ENCODE data around the gene PRKD2.
"Not testable (repeated sequence)": the region's sequence is repeated elsewhere in the genome, so short reads cannot be mapped to it uniquely, and the experiment has no call there.

PRKD2 gene

DNA sequence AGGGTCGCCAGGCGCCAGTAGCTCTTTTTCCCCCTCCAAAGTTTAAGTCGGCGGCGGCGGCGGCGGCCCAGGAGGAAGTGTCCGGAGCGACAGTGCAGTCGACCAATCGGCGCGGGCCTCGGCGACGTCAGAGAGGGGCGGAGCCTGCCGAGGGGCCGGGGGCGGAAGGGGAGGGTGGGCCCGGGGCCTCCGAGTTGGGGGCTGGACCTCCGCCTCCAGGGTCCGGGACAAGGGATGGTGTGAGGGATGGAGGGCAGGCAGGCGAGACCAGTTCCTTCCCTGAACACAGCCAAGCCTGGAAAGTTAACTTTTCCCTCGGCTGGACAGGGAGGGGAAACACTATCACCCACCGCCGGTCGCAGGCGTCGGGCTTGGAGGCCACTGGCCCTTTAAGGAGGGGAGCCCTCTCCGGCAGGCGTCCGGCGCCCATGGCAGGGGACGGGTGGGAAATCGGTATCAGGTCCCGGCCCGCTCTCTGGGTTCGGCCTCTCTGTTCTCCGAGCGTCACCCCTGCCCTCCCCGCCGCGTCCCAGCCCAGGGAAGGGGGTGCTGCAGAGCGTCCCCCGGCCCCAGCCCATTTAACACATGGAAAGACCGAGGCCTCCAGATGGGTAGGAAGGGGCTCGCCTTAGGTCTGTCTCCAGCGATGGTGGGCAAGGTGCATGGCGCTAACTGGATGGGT, at the start of gene PRKD2:
PRKD2 (minus strand) TSS at position 81 of the 682 bp plus-strand sequence. CDS start 744 bp downstream, outside the sequence.
- Histone ChIP-seq H3K27me3 (replicated peaks) (no peaks in the 10 kb centered on the region), H3K36me3 (replicated peaks) (peaks cover 34% of the 10 kb centered on the region), H3K27ac (peak within 1 kb of the TSS; percentile 46), H3K4me3 (ENCODE audit: low read depth, low read length) (peak within 1 kb of the TSS; percentile 77)
- peak; percentile 70 for DNase-seq
- no peak for TF ChIP-seq CTCF (IDR thresholded peaks at IDR 0.05; ENCODE audit: low read depth, low read length, missing control alignments)
- in situ Hi-C loops (cut with HindIII; ENCODE audit: low pct_ligation_motif_present, low sequenced_read_pairs) = no loop called here

GRCh38 chr19:46764817-46765291, 47.9 kb upstream of the PRKD2 start:
- no peak overlapping the region for H3K4me3 ChIP-seq (ENCODE audit: low read depth, low read length)
- in situ Hi-C loops (cut with HindIII; ENCODE audit: low pct_ligation_motif_present, low sequenced_read_pairs) = no loop called here
- no peaks in the 10 kb centered on the region for H3K27me3 ChIP-seq (replicated peaks)
- H3K36me3 ChIP-seq (replicated peaks) = no peaks in the 10 kb centered on the region
- no peak overlapping the region for H3K27ac ChIP-seq
- DNase-seq = no peak
- TF ChIP-seq CTCF (IDR thresholded peaks at IDR 0.05; ENCODE audit: low read depth, low read length, missing control alignments) = no peak

DNA sequence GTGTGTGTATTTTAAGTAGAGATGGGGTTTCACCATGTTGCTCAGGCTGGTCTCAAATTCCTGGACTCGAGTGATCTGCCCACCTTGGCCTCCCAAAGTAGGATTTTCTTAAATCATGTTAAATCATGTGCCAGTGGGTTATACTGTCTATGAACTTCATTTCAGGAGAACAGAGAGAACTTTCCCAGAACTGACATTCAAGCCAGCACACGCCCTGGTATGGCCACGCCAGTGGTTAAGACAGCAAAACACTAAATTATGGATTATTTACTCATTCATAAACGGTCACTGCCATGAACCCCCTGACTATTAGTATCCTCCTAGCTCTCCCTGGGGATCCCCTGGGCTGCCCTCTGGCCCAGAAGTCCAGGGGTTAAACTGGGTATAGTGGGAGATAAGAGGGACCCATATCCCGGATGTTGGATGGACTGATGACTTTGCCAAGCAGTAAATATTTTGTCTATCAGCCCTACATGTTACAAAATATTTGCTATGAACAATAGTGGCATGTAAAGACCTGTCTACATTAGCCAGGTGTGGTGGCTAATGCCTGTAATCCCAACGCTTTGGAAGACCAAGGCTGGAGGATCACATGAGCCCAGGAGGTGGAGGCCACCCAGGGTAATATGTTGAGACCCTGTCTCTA, 45.5 kb upstream of the PRKD2 start:
- Histone ChIP-seq H3K27ac (no peak overlapping the region), H3K27me3 (replicated peaks) (no peaks in the 10 kb centered on the region), H3K36me3 (replicated peaks) (no peaks in the 10 kb centered on the region), H3K4me3 (ENCODE audit: low read depth, low read length) (no peak overlapping the region)
- in situ Hi-C loops (cut with HindIII; ENCODE audit: low pct_ligation_motif_present, low sequenced_read_pairs) = no loop called here
- no peak for DNase-seq
- TF ChIP-seq CTCF (IDR thresholded peaks at IDR 0.05; ENCODE audit: low read depth, low read length, missing control alignments) = no peak

DNA sequence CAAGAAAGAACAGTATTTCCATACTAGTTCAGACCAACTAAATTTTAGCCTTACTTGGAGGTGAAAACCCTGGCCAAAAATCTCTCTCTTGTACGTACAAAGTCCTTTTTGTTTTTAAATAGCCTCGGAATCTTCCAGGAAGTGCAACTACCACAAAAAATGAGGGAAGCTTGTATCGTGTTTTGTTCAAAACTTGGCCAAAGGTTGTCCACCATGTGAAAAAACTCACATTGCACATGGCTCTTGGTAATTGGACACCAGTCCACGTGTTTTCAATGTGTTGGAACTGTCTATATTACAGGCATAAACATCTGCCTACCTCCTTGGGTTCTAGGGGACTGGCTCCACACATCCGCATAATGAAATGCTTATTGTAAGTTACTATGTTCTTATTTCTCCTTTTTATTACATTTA, 44.5 kb upstream of the PRKD2 start:
- no peak overlapping the region for H3K4me3 ChIP-seq (ENCODE audit: low read depth, low read length)
- no peak overlapping the region for H3K27ac ChIP-seq
- in situ Hi-C loops (cut with HindIII; ENCODE audit: low pct_ligation_motif_present, low sequenced_read_pairs) = no loop called here
- no peak for TF ChIP-seq CTCF (IDR thresholded peaks at IDR 0.05; ENCODE audit: low read depth, low read length, missing control alignments)
- no peak for DNase-seq
- no peaks in the 10 kb centered on the region for H3K27me3 ChIP-seq (replicated peaks)
- H3K36me3 ChIP-seq (replicated peaks) = peaks cover 7% of the 10 kb centered on the region

DNA sequence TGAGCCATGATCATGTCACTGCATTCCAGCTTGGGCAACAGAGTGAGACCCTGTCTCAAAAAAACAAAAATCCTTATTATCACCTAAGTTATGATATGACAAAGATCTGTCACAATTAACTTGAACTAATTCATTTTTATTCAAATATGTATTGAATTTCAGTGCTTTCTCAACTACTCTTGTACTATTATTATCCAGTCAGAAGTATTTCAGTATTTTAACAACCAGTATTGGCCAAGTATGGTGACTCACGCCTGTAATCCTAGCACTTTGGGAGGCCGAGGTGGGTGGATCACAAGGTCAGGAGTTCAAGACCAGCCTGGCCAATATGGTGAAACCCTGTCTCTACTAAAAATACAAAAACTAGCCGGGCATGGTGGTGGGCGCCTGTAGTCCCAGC, 44.0 kb upstream of the PRKD2 start:
- H3K27ac ChIP-seq; H3K4me3 ChIP-seq (ENCODE audit: low read depth, low read length); DNase-seq; in situ Hi-C loops (cut with HindIII; ENCODE audit: low pct_ligation_motif_present, low sequenced_read_pairs); H3K27me3 ChIP-seq (replicated peaks): not testable (repeated sequence)
- peaks cover 11% of the 10 kb centered on the region for H3K36me3 ChIP-seq (replicated peaks)

DNA sequence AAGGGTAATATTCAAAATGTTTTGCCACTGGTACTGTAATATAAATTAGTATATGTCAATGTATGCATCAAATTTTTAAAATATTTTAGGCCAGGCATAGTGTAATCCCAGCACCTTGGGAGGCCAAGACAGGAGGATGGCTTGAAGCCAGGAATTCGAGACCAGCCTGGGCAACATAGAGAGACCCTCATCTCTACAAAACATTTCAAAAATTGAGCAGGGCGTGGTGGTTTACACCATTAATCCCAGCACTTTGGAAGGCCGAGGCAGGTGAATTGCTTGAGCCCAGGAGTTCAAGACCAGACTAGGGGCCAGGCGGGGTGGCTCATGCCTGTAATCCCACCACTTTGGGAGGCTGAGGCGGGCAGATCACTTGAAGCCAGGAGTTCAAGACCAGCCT, 43.4 kb upstream of the PRKD2 start:
- TF ChIP-seq CTCF (IDR thresholded peaks at IDR 0.05; ENCODE audit: low read depth, low read length, missing control alignments) = no peak
- H3K36me3 ChIP-seq (replicated peaks) = peaks cover 11% of the 10 kb centered on the region
- no peaks in the 10 kb centered on the region for H3K27me3 ChIP-seq (replicated peaks)
- no peak for DNase-seq
- in situ Hi-C loops (cut with HindIII; ENCODE audit: low pct_ligation_motif_present, low sequenced_read_pairs) = no loop called here
- no peak overlapping the region for H3K27ac ChIP-seq
- H3K4me3 ChIP-seq (ENCODE audit: low read depth, low read length) = no peak overlapping the region
